HG02610 (cell line): ENCODE results near the gene SERPINA3.

ENCODE experiments used
- ATAC-seq: cut with Tn5 transposase; IDR thresholded peaks from one replicate; pipeline ENCODE4 v1.9.1; 2021; ENCODE audit warnings: mild to moderate bottlenecking, moderate library complexity; ENCODE audit not compliant: unreplicated experiment

Gene SERPINA3

GRCh38 chr14:94612580-94613554 is 676 bp downstream of the SERPINA3 start:
- ATAC-seq: no peak

GRCh38 chr14:94613720-94614644 is 1.8 kb downstream of the SERPINA3 start:
- no peak for ATAC-seq

GRCh38 chr14:94614802-94615201 is 2.6 kb downstream of the SERPINA3 start:
- ATAC-seq: no peak

GRCh38 chr14:94615254-94615653 is 3.1 kb downstream of the SERPINA3 start:
- no peak for ATAC-seq

- no peak for ATAC-seq
These were observed 3.8 kb downstream of the SERPINA3 start for GRCh38 chr14:94615823-94616570.

GRCh38 chr14:94617366-94617941 is 5.3 kb downstream of the SERPINA3 start:
- ATAC-seq: no peak

- no peak for ATAC-seq
These were observed 6.0 kb downstream of the SERPINA3 start for GRCh38 chr14:94617988-94618822.

GRCh38 chr14:94619297-94619696 is 7.1 kb downstream of the SERPINA3 start:
- no peak for ATAC-seq

- no peak for ATAC-seq
These were observed 8.4 kb downstream of the SERPINA3 start for GRCh38 chr14:94620597-94620996.

GRCh38 chr14:94621358-94622134 is 9.4 kb downstream of the SERPINA3 start:
- ATAC-seq: no peak

GRCh38 chr14:94622653-94623421 is 10.6 kb downstream of the SERPINA3 start:
- no peak for ATAC-seq

GRCh38 chr14:94623422-94623809 is 11.2 kb downstream of the SERPINA3 start:
- no peak for ATAC-seq

GRCh38 chr14:94623856-94624499 is 11.8 kb downstream of the SERPINA3 start:
- ATAC-seq: no peak

- no peak for ATAC-seq
These were observed 12.6 kb downstream of the SERPINA3 start for GRCh38 chr14:94624537-94625352.

- ATAC-seq: no peak
These were observed 13.1 kb downstream of the SERPINA3 start for GRCh38 chr14:94625353-94625635.

- no peak for ATAC-seq
These were observed 16.4 kb downstream of the SERPINA3 start for GRCh38 chr14:94628578-94628977.

GRCh38 chr14:94630396-94630795 is 18.2 kb downstream of the SERPINA3 start:
- no peak for ATAC-seq
